GM12801 (cell line): ENCODE measurements around the gene SLC39A9.

ENCODE experiments used
- CTCF ChIP-seq: IDR thresholded peaks from one replicate; pipeline ENCODE4 v1.5.1; 2011; ENCODE audit warnings: control low read depth; ENCODE audit not compliant: insufficient read length; ENCODE audit errors: extremely low read depth

Gene SLC39A9

GRCh38 chr14:69372146-69372545, 26.3 kb upstream of the SLC39A9 start:
- TF ChIP-seq CTCF, result no peak

GRCh38 chr14:69373104-69373503, 25.4 kb upstream of the SLC39A9 start:
- no peak for TF ChIP-seq CTCF

GRCh38 chr14:69374235-69374634, 24.3 kb upstream of the SLC39A9 start:
- TF ChIP-seq CTCF, result no peak

GRCh38 chr14:69375182-69375581, 23.3 kb upstream of the SLC39A9 start:
- TF ChIP-seq CTCF, result no peak

- TF ChIP-seq CTCF, result no peak
These were observed 22.8 kb upstream of the SLC39A9 start for GRCh38 chr14:69375722-69376121.

- TF ChIP-seq CTCF, result no peak
These were observed 22.1 kb upstream of the SLC39A9 start for GRCh38 chr14:69376439-69376838.

- no peak for TF ChIP-seq CTCF
These were observed 20.2 kb upstream of the SLC39A9 start for GRCh38 chr14:69378274-69378673.

- no peak for TF ChIP-seq CTCF
These were observed 11.2 kb upstream of the SLC39A9 start for GRCh38 chr14:69387311-69387710.
